Measurements from ENCODE around the gene SNCB.

SNCB gene

DNA sequence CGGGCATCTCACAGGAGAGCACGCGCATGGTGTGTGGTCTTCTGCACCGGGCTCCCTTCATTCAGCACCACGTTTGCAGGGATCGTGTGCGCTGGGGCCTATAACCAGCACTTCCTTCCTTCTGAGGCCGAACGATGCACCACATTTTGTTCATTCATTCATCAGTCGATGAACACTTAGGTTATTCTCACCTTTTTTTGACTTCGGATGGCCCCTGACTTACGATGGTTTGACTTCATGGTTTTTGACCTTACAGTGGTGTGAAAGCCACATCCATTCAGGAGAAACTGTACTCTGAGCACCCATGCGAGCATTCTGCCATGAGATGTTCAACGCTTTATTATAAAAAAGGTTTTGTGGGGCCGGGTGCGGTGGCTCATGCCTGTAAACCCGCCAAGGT lies 44.5 kb upstream of the SNCB start:
- 0 out of 2 replicates have a peak, but pooled peaks cover 3% of the 10 kb centered on the region for H3K4me1 ChIP-seq (ENCODE audit: low read length)
- peaks cover 25% of the 10 kb centered on the region; the same call in 1 of the 2 replicates for H3K27me3 ChIP-seq (replicated peaks; ENCODE audit: insufficient read depth, low read length)
- no peak for DNase-seq
- H3K4me3 ChIP-seq (ENCODE audit: low read length): no peak overlapping the region
- H3K27ac ChIP-seq (ENCODE audit: low read length): no peak overlapping the region
- no peak overlapping the region for H3K4me2 ChIP-seq (ENCODE audit: low read depth, low read length)
- H3K9me3 ChIP-seq (replicated peaks; ENCODE audit: insufficient read depth, low read length): no peaks in the 10 kb centered on the region
- H3K9me2 ChIP-seq (replicated peaks; ENCODE audit: insufficient read depth, low read length): no peaks in the 10 kb centered on the region
- no peaks in the 10 kb centered on the region for H3K79me2 ChIP-seq (ENCODE audit: low read length)
- H4K20me1 ChIP-seq (ENCODE audit: insufficient read depth, low read length): no peaks in the 10 kb centered on the region
- H2AFZ ChIP-seq (ENCODE audit: low read length): no peak overlapping the region
- H3K36me3 ChIP-seq (replicated peaks; ENCODE audit: insufficient read depth, low read length): no peaks in the 10 kb centered on the region
- no peaks in the 10 kb centered on the region for H3F3A ChIP-seq (ENCODE audit: insufficient read depth, low read length)
- no peak overlapping the region for H3K9ac ChIP-seq (ENCODE audit: low read length)
- TF ChIP-seq, protein P1, sequence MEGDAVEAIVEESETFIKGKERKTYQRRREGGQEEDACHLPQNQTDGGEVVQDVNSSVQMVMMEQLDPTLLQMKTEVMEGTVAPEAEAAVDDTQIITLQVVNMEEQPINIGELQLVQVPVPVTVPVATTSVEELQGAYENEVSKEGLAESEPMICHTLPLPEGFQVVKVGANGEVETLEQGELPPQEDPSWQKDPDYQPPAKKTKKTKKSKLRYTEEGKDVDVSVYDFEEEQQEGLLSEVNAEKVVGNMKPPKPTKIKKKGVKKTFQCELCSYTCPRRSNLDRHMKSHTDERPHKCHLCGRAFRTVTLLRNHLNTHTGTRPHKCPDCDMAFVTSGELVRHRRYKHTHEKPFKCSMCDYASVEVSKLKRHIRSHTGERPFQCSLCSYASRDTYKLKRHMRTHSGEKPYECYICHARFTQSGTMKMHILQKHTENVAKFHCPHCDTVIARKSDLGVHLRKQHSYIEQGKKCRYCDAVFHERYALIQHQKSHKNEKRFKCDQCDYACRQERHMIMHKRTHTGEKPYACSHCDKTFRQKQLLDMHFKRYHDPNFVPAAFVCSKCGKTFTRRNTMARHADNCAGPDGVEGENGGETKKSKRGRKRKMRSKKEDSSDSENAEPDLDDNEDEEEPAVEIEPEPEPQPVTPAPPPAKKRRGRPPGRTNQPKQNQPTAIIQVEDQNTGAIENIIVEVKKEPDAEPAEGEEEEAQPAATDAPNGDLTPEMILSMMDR (IDR thresholded peaks at IDR 0.05; ENCODE audit: low read length): no peak
- no peak for TF ChIP-seq EZH2phosphoT487 (IDR thresholded peaks at IDR 0.05; ENCODE audit: low read length)
- no peak for TF ChIP-seq EZH2 (optimal IDR thresholded peaks at IDR 0.05; ENCODE audit: low read depth, low read length)

DNA sequence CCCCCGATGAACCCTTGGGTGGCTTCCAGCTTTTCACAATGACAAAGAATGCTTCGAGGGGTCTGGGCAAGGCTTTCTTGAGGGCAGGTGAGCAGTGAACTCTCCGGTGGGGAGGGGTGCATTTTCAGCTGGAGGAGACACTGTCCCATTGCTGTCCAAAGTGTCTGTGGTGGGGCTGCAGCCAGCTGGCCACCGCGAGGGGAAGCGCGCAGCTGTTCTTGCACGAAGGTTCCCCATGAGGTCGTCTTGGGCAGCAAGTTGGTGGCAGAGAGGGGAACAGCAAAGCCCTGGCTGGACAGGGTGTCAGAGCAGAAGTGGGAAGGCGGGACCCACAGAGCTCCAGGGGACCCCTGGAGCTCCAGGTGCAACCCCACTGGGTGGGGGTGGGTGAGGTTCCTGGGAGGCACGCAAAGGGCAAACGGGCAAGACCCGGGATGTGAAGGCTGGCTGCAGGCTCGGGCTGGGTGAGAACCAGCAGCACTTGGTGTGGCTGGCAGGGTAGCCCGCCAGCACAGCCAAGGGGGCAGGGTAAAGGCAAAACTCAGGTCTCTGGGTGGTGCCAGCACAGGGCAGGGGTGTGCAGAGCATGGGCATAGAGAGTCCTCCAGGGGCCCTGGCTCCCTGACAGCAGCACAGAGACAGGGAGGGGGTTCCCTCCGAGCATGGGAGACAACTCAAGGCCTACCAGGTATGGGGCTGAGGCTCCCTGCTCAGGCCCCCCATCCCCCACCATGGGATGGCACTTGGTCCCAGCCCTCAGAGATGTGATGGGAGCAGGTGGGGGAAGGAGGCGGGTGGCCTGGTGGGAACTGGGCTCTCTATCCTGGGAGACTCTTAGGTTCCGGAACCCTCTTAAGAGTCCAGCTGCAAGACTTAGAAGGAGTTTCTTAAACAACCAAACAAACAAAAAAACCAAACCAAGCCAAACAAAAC lies 43.6 kb upstream of the SNCB start:
- H3K27me3 ChIP-seq (replicated peaks; ENCODE audit: insufficient read depth, low read length): peaks cover 24% of the 10 kb centered on the region; the same call in 1 of the 2 replicates
- 0 out of 2 replicates have a peak, but pooled peaks cover 3% of the 10 kb centered on the region for H3K4me1 ChIP-seq (ENCODE audit: low read length)
- no peaks in the 10 kb centered on the region for H4K20me1 ChIP-seq (ENCODE audit: insufficient read depth, low read length)
- no peak overlapping the region for H3K9ac ChIP-seq (ENCODE audit: low read length)
- DNase-seq: no peak
- H3K36me3 ChIP-seq (replicated peaks; ENCODE audit: insufficient read depth, low read length): no peaks in the 10 kb centered on the region
- H3K4me3 ChIP-seq (ENCODE audit: low read length): no peak overlapping the region
- H3K9me2 ChIP-seq (replicated peaks; ENCODE audit: insufficient read depth, low read length): no peaks in the 10 kb centered on the region
- H3K27ac ChIP-seq (ENCODE audit: low read length): no peak overlapping the region
- TF ChIP-seq EZH2phosphoT487 (IDR thresholded peaks at IDR 0.05; ENCODE audit: low read length): no peak
- TF ChIP-seq EZH2 (optimal IDR thresholded peaks at IDR 0.05; ENCODE audit: low read depth, low read length): no peak
- TF ChIP-seq, protein P1 (IDR thresholded peaks at IDR 0.05; ENCODE audit: low read length): no peak
- no peaks in the 10 kb centered on the region for H3K79me2 ChIP-seq (ENCODE audit: low read length)
- no peaks in the 10 kb centered on the region for H3K9me3 ChIP-seq (replicated peaks; ENCODE audit: insufficient read depth, low read length)
- no peaks in the 10 kb centered on the region for H3F3A ChIP-seq (ENCODE audit: insufficient read depth, low read length)
- no peak overlapping the region for H3K4me2 ChIP-seq (ENCODE audit: low read depth, low read length)
- no peak overlapping the region for H2AFZ ChIP-seq (ENCODE audit: low read length)

DNA sequence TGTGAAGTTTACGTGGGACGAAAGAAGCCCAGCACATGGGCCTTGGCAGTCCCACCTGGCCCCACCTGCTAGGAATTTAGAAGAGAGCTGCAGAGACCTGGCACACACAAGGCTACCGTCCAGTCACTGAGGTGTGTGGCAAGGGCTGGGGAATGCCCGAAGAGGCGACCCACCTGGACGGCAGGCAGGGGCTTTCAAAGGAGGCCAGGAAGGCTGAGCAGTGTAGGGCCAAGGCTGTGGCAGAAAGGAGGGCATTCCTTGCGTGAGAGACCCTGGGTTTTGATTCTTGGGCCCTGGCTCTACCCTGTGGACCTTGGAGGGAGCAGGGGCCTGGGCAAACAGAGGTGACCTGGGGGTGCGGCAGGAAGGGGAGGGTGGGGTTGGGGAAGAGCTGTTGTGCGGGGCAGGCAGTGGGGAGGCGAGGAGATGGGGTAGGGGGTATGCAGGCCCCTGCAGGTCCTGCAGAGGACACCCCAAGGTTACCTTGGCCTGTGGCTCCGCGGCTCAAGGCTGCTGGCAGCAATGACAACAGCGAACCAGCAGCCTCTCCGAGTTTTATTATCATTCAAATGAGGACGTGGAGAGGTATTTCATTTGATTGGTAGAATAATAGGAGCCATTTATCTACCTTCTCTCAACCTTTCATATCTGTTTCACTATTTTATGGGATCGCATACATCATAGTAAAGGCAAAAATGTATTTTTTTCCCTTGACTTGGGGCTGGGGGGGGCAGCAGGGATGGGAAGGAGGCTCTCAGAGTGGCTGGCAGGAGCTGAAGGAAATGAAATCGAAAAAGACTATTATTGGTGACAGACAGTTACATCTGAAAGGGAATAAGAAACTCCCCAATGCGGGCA lies 41.8 kb upstream of the SNCB start:
- TF ChIP-seq, protein P1 (IDR thresholded peaks at IDR 0.05; ENCODE audit: low read length): no peak
- TF ChIP-seq EZH2phosphoT487 (IDR thresholded peaks at IDR 0.05; ENCODE audit: low read length) (no peak), EZH2 (optimal IDR thresholded peaks at IDR 0.05; ENCODE audit: low read depth, low read length) (no peak)
- Histone ChIP-seq H3K4me1 (ENCODE audit: low read length) (0 out of 2 replicates have a peak, but pooled peaks cover 3% of the 10 kb centered on the region), H3K9me3 (replicated peaks; ENCODE audit: insufficient read depth, low read length) (no peaks in the 10 kb centered on the region), H3K9me2 (replicated peaks; ENCODE audit: insufficient read depth, low read length) (no peaks in the 10 kb centered on the region), H3K27me3 (replicated peaks; ENCODE audit: insufficient read depth, low read length) (peaks cover 41% of the 10 kb centered on the region; the same call in 1 of the 2 replicates), H4K20me1 (ENCODE audit: insufficient read depth, low read length) (no peaks in the 10 kb centered on the region), H2AFZ (ENCODE audit: low read length) (no peak overlapping the region), H3K36me3 (replicated peaks; ENCODE audit: insufficient read depth, low read length) (no peaks in the 10 kb centered on the region), H3K4me3 (ENCODE audit: low read length) (no peak overlapping the region), H3K79me2 (ENCODE audit: low read length) (no peaks in the 10 kb centered on the region), H3K27ac (ENCODE audit: low read length) (no peak overlapping the region), H3K4me2 (ENCODE audit: low read depth, low read length) (peak overlapping the region; percentile 15; the same call in 1 of the 2 replicates), H3F3A (ENCODE audit: insufficient read depth, low read length) (no peaks in the 10 kb centered on the region), H3K9ac (ENCODE audit: low read length) (no peak overlapping the region)
- DNase-seq: no peak

All from MM.1S (cell line).